Natural killer cell treated with Interleukin-12 subunit alpha and Interleukin-12 subunit beta and Interleukin-15 and Interleukin-18, amount 100 ng/mL, for 72 hours (primary cell): ENCODE results near the gene ZNF804B. TPM values are rescaled to one million over a fixed set of nuclear protein-coding genes. Genes with fewer than 3 reads are reported as not detected.

Source experiments
- ATAC-seq, 2 donors: fragments of 150-1000 bp; cut with Tn5 transposase in 1 of 2; sonication (Bioruptor Pico), chemical (Tn5 transposase) in 1 of 2; 2 replicates each; pipeline ENCODE4 v1.10.0; 2021
- DNase-seq: peaks from one replicate; pipeline ENCODE4 v3.0.0; 2022; ENCODE audit warnings: low spot score
- H3K27ac Mint-ChIP-seq, 2 donors: 1 replicate in 1 of 2; 2 replicates in 1 of 2; pipeline ENCODE4 v1.8.0; 2022; ENCODE audit warnings: mixed read lengths in 2 of 2, mild to moderate bottlenecking in 1 of 2, moderate library complexity in 1 of 2
- H3K27me3 Mint-ChIP-seq, 2 donors: 1 replicate in 1 of 2; 2 replicates in 1 of 2; pipeline ENCODE4 v1.8.0; 2022; ENCODE audit warnings: mixed read lengths in 2 of 2
- H3K36me3 Mint-ChIP-seq: one replicate; pipeline ENCODE4 v1.8.0; 2022; ENCODE audit warnings: mixed read lengths
- H3K4me1 Mint-ChIP-seq, 2 donors: 1 replicate in 1 of 2; 2 replicates in 1 of 2; pipeline ENCODE4 v1.8.0; 2022; ENCODE audit warnings: low read depth in 2 of 2, mixed read lengths in 2 of 2, mild to moderate bottlenecking in 1 of 2
- H3K4me3 Mint-ChIP-seq: one replicate; pipeline ENCODE4 v1.8.0; 2022; ENCODE audit warnings: mixed read lengths
- H3K9me3 Mint-ChIP-seq: 2 replicates; pipeline ENCODE4 v1.8.0; 2022; ENCODE audit warnings: mixed read lengths
- total RNA-seq, 2 donors: library from RNA; stranded (reverse); gene quantifications; one replicate each; pipeline ENCODE4 v1.2.3, GENCODE V29; 2022

The ZNF804B gene
- total RNA-seq, 2 donors from 2014 or later = not detected

- peaks cover 8% of the 10 kb centered on the region for H3K9me3 Mint-ChIP-seq
- H3K36me3 Mint-ChIP-seq = no peaks in the 10 kb centered on the region
- H3K27ac Mint-ChIP-seq = no peak overlapping the region
- H3K4me1 Mint-ChIP-seq = no peaks in the 10 kb centered on the region
- ATAC-seq = no peak
- no peak overlapping the region for H3K4me3 Mint-ChIP-seq
- H3K27me3 Mint-ChIP-seq = no peaks in the 10 kb centered on the region
- no peak for DNase-seq
Measured at GRCh38 chr7:89041240-89041639, 281.7 kb downstream of the ZNF804B start.

DNA sequence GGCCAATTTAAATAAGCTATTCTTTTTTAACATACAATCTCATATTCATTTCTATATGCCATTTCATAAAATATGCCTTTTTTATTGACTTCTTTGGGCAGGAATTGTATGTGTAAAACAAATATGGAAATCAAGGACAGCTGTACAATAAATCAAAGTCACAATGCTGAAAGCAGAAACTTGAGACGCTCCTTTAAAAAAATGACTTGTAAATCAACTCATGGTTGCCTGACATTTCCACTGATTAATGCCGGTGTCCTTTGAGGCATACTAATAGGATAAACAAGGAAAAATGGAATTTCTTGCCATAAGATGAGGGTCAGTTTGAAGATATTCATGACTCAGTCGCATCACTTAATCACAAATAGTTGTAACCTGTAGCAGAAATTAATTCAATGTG is 283.4 kb downstream of the ZNF804B start:
- Mint-ChIP-seq H3K9me3 (peaks cover 9% of the 10 kb centered on the region), H3K4me3 (no peak overlapping the region), H3K4me1 (no peaks in the 10 kb centered on the region), H3K27ac (no peak overlapping the region), H3K27me3 (no peaks in the 10 kb centered on the region), H3K36me3 (no peaks in the 10 kb centered on the region)
- no peak for DNase-seq
- ATAC-seq = no peak

- Mint-ChIP-seq H3K27me3 (no peaks in the 10 kb centered on the region), H3K27ac (no peak overlapping the region), H3K36me3 (no peaks in the 10 kb centered on the region), H3K4me3 (no peak overlapping the region), H3K4me1 (no peaks in the 10 kb centered on the region), H3K9me3 (peaks cover 6% of the 10 kb centered on the region)
- DNase-seq (no peak), ATAC-seq (no peak)
Measured at GRCh38 chr7:89049043-89049442, 289.5 kb downstream of the ZNF804B start.

- ATAC-seq (no peak), DNase-seq (no peak)
- H3K4me1 Mint-ChIP-seq = no peaks in the 10 kb centered on the region
- no peak overlapping the region for H3K27ac Mint-ChIP-seq
- H3K9me3 Mint-ChIP-seq = peaks cover 15% of the 10 kb centered on the region
- H3K36me3 Mint-ChIP-seq = no peaks in the 10 kb centered on the region
- no peak overlapping the region for H3K4me3 Mint-ChIP-seq
- no peaks in the 10 kb centered on the region for H3K27me3 Mint-ChIP-seq
Measured at GRCh38 chr7:89053130-89053529, 293.6 kb downstream of the ZNF804B start.

GRCh38 chr7:89054361-89054760 is 294.9 kb downstream of the ZNF804B start:
- no peak for ATAC-seq
- H3K4me1 Mint-ChIP-seq = no peaks in the 10 kb centered on the region
- peaks cover 15% of the 10 kb centered on the region for H3K9me3 Mint-ChIP-seq
- no peak overlapping the region for H3K27ac Mint-ChIP-seq
- no peak overlapping the region for H3K4me3 Mint-ChIP-seq
- no peaks in the 10 kb centered on the region for H3K36me3 Mint-ChIP-seq
- no peak for DNase-seq
- no peaks in the 10 kb centered on the region for H3K27me3 Mint-ChIP-seq

- H3K36me3 Mint-ChIP-seq = peaks cover 4% of the 10 kb centered on the region
- ATAC-seq (no peak), DNase-seq (no peak)
- H3K4me1 Mint-ChIP-seq = no peaks in the 10 kb centered on the region
- H3K9me3 Mint-ChIP-seq = peaks cover 21% of the 10 kb centered on the region
- no peak overlapping the region for H3K4me3 Mint-ChIP-seq
- no peak overlapping the region for H3K27ac Mint-ChIP-seq
- H3K27me3 Mint-ChIP-seq = no peaks in the 10 kb centered on the region
Measured at GRCh38 chr7:89060234-89060633, 300.7 kb downstream of the ZNF804B start.

GRCh38 chr7:89064831-89065230 is 305.3 kb downstream of the ZNF804B start:
- no peak for ATAC-seq
- Mint-ChIP-seq H3K36me3 (peaks cover 4% of the 10 kb centered on the region), H3K27ac (no peak overlapping the region), H3K4me1 (no peaks in the 10 kb centered on the region), H3K27me3 (no peaks in the 10 kb centered on the region), H3K9me3 (peaks cover 20% of the 10 kb centered on the region), H3K4me3 (no peak overlapping the region)
- no peak for DNase-seq

DNA sequence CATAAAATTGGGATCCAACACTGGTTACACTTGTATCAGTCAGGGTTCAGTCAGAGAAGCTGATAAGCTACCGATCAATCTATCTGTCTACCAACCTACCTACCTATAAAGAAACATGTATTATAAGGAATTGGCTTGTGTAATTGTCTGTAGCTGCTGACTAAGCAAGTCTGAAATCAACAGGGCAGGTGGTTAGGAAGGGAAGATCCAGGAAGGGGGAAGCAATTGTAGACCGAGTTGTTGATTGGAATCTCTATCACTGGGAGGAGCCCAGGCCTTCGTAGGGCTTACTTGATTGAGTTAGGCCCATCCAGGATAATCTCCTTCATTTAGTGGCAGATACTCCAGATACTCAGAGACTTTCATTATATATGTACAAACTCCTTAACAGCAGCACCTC is 307.5 kb downstream of the ZNF804B start:
- DNase-seq (no peak), ATAC-seq (no peak)
- peaks cover 16% of the 10 kb centered on the region for H3K9me3 Mint-ChIP-seq
- H3K36me3 Mint-ChIP-seq = peaks cover 4% of the 10 kb centered on the region
- no peak overlapping the region for H3K27ac Mint-ChIP-seq
- no peak overlapping the region for H3K4me3 Mint-ChIP-seq
- no peaks in the 10 kb centered on the region for H3K4me1 Mint-ChIP-seq
- no peaks in the 10 kb centered on the region for H3K27me3 Mint-ChIP-seq

- Mint-ChIP-seq H3K27ac (no peak overlapping the region), H3K27me3 (no peaks in the 10 kb centered on the region), H3K4me3 (no peak overlapping the region), H3K4me1 (no peaks in the 10 kb centered on the region), H3K36me3 (no peaks in the 10 kb centered on the region), H3K9me3 (peaks cover 9% of the 10 kb centered on the region)
- no peak for ATAC-seq
- DNase-seq = no peak
Measured at GRCh38 chr7:89072081-89072480, 312.6 kb downstream of the ZNF804B start.

GRCh38 chr7:89073776-89074175 is 314.3 kb downstream of the ZNF804B start:
- H3K4me3 Mint-ChIP-seq = no peak overlapping the region
- no peaks in the 10 kb centered on the region for H3K27me3 Mint-ChIP-seq
- ATAC-seq (no peak), DNase-seq (no peak)
- peaks cover 4% of the 10 kb centered on the region for H3K9me3 Mint-ChIP-seq
- no peak overlapping the region for H3K27ac Mint-ChIP-seq
- H3K36me3 Mint-ChIP-seq = no peaks in the 10 kb centered on the region
- H3K4me1 Mint-ChIP-seq = no peaks in the 10 kb centered on the region

DNA sequence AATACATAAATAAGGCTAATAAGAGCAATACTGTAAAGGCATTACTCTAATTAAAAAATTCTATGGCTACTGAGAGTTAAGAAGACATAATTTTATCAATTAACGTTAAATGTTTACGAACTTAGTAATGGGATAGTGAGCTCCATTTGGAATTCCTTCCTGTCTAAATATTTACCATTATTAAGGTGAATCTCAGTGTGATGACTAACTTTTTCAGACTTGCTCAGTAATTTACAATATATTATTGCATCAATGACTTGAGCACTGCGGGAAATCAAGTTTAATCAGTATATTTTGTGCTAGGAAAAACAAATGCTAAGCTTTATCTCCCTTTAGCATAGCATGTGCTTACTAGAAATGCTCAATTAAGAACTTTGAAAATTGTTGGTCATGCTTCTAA is 318.5 kb downstream of the ZNF804B start:
- Mint-ChIP-seq H3K27me3 (no peaks in the 10 kb centered on the region), H3K27ac (no peak overlapping the region), H3K36me3 (peaks cover 5% of the 10 kb centered on the region), H3K9me3 (peaks cover 4% of the 10 kb centered on the region), H3K4me3 (no peak overlapping the region), H3K4me1 (no peaks in the 10 kb centered on the region)
- ATAC-seq (no peak), DNase-seq (no peak)

DNA sequence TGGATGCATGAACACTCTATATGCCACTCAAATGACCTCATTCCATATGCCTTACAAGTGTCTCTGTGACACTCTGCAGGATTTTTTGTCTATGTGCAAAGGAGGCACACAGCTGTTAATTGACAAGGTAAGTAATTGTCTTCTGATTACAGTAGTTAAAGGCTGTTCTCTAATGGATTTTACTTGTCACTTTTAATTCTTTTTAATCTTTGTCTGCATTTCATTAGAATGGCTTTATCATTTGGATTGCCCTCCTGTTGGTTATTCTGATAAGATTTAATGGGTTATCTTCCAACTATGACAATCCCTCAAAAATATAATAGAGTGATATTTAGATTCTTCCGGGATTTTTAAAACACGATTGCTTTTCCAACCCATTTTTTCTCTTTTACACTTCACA is 326.1 kb downstream of the ZNF804B start:
- Mint-ChIP-seq H3K27ac (no peak overlapping the region), H3K4me1 (no peaks in the 10 kb centered on the region), H3K9me3 (peaks cover 10% of the 10 kb centered on the region), H3K4me3 (no peak overlapping the region), H3K27me3 (no peaks in the 10 kb centered on the region), H3K36me3 (no peaks in the 10 kb centered on the region)
- ATAC-seq (no peak), DNase-seq (no peak)

- no peaks in the 10 kb centered on the region for H3K27me3 Mint-ChIP-seq
- no peaks in the 10 kb centered on the region for H3K36me3 Mint-ChIP-seq
Measured at GRCh38 chr7:89091550-89091949, 332.1 kb downstream of the ZNF804B start.

GRCh38 chr7:89094269-89094668 is 334.8 kb downstream of the ZNF804B start:
- no peak for DNase-seq
- Mint-ChIP-seq H3K4me3 (no peak overlapping the region), H3K9me3 (peaks cover 7% of the 10 kb centered on the region), H3K4me1 (no peaks in the 10 kb centered on the region), H3K27ac (no peak overlapping the region), H3K36me3 (no peaks in the 10 kb centered on the region), H3K27me3 (no peaks in the 10 kb centered on the region)
- ATAC-seq = no peak

More at GRCh38 chr7:89091550-89091949, 332.1 kb downstream of the ZNF804B start:
- DNase-seq (no peak), ATAC-seq (no peak)
- no peaks in the 10 kb centered on the region for H3K4me1 Mint-ChIP-seq
- peaks cover 8% of the 10 kb centered on the region for H3K9me3 Mint-ChIP-seq
- H3K27ac Mint-ChIP-seq = no peak overlapping the region
- no peak overlapping the region for H3K4me3 Mint-ChIP-seq

DNA sequence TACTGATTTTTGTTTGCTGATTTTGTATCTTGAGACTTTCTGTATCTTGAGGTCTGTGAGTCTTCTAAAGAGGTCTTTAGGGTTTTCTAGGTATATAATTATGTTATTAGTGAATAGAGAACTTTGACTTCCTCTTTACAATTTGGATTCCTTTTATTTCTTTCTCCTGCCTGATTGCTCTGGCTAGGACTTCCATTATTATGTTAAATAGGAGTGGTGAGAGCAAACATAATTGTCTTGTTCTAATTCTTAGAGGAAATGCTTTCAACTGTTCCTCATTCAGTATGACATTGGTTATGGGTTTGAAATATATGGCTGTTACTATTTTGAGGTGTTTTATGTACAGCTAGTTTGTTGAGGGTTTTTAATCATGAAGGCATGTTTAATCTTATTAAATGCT is 344.1 kb downstream of the ZNF804B start:
- DNase-seq = no peak
- no peaks in the 10 kb centered on the region for H3K36me3 Mint-ChIP-seq

More for the DNA sequence above, 344.1 kb downstream of the ZNF804B start:
- no peak for ATAC-seq
- no peak overlapping the region for H3K4me3 Mint-ChIP-seq
- no peak overlapping the region for H3K27ac Mint-ChIP-seq
- peaks cover 6% of the 10 kb centered on the region for H3K9me3 Mint-ChIP-seq
- H3K27me3 Mint-ChIP-seq = no peaks in the 10 kb centered on the region
- no peaks in the 10 kb centered on the region for H3K4me1 Mint-ChIP-seq
